ENCODE measurements around the gene SENP8. TPM values are rescaled to one million over a fixed set of nuclear protein-coding genes. Genes with fewer than 3 reads are reported as not detected.
"Not testable (repeated sequence)": the region's sequence is repeated elsewhere in the genome, so short reads cannot be mapped to it uniquely, and the experiment has no call there.

SENP8 gene
- 1 to 10 TPM; 3.7 to 6.5 (median 5.0) TPM for polyA plus RNA-seq (ENCODE audit: insufficient read length in 10 of 10)
- long read RNA-seq, donor 1, full-length matches to known transcripts, result 1 of 1 reads
- long read RNA-seq, donor 1, partial matches to known transcripts, result 0 of 1 reads
- long read RNA-seq, donor 1, other reads (novel, unspliced or antisense), result 0 of 1 reads
- long read RNA-seq, donor 2, full-length matches to known transcripts, result 4 of 4 reads
- long read RNA-seq, donor 2, partial matches to known transcripts, result 0 of 4 reads
- long read RNA-seq, donor 2, other reads (novel, unspliced or antisense), result 0 of 4 reads
- long read RNA-seq, donor 3, result 0 reads
- long read RNA-seq, donor 4, full-length matches to known transcripts, result 2 of 2 reads
- long read RNA-seq, donor 4, partial matches to known transcripts, result 0 of 2 reads
- long read RNA-seq, donor 4, other reads (novel, unspliced or antisense), result 0 of 2 reads
- long read RNA-seq, donor 5, full-length matches to known transcripts, result 3 of 3 reads
- long read RNA-seq, donor 5, partial matches to known transcripts, result 0 of 3 reads
- long read RNA-seq, donor 5, other reads (novel, unspliced or antisense), result 0 of 3 reads
- long read RNA-seq, donor 6, full-length matches to known transcripts, result 9 of 9 reads
- long read RNA-seq, donor 6, partial matches to known transcripts, result 0 of 9 reads
- long read RNA-seq, donor 6, other reads (novel, unspliced or antisense), result 0 of 9 reads
- long read RNA-seq, donor 7, full-length matches to known transcripts, result 1 of 1 reads
- long read RNA-seq, donor 7, partial matches to known transcripts, result 0 of 1 reads
- long read RNA-seq, donor 7, other reads (novel, unspliced or antisense), result 0 of 1 reads
- long read RNA-seq, donor 8, full-length matches to known transcripts, result 2 of 2 reads
- long read RNA-seq, donor 8, partial matches to known transcripts, result 0 of 2 reads
- long read RNA-seq, donor 8, other reads (novel, unspliced or antisense), result 0 of 2 reads
- long read RNA-seq, donor 9, full-length matches to known transcripts, result 1 of 1 reads
- long read RNA-seq, donor 9, partial matches to known transcripts, result 0 of 1 reads
- long read RNA-seq, donor 9, other reads (novel, unspliced or antisense), result 0 of 1 reads

- DNase-seq, result peak; percentile 98 to 99 (median 99)
Observed at GRCh38 chr15:72118017-72118978, at the start of gene SENP8, which contains the start of gene MYO9A. TSS of gene SENP8 (plus strand) at chr15:72118403. CDS start at chr15:72139624, 21,221 bp downstream. TSS of gene MYO9A (minus strand) at chr15:72118150. CDS start at chr15:72046563, 71,587 bp downstream.

- DNase-seq, result no peak
Observed at GRCh38 chr15:72068856-72069255, 49.3 kb upstream of the SENP8 start.

GRCh38 chr15:72070817-72071447 lies 47.3 kb upstream of the SENP8 start:
- no peak for DNase-seq

GRCh38 chr15:72071448-72071825 lies 46.8 kb upstream of the SENP8 start:
- not testable (repeated sequence) for DNase-seq

- no peak for DNase-seq
Observed at GRCh38 chr15:72074335-72075060, 43.7 kb upstream of the SENP8 start.

- DNase-seq, result no peak
Observed at GRCh38 chr15:72077950-72078349, 40.3 kb upstream of the SENP8 start.

- no peak for DNase-seq
Observed at GRCh38 chr15:72078887-72079286, 39.3 kb upstream of the SENP8 start.

- no peak for DNase-seq
Observed at GRCh38 chr15:72082176-72082575, 36.0 kb upstream of the SENP8 start.

- DNase-seq, result no peak
Observed at GRCh38 chr15:72086010-72086697, 32.0 kb upstream of the SENP8 start.

GRCh38 chr15:72086920-72087648 lies 31.1 kb upstream of the SENP8 start:
- no peak for DNase-seq

GRCh38 chr15:72092006-72092405 lies 26.2 kb upstream of the SENP8 start:
- DNase-seq, result no peak

- DNase-seq, result no peak
Observed at GRCh38 chr15:72092691-72093090, 25.5 kb upstream of the SENP8 start.

- no peak for DNase-seq
Observed at GRCh38 chr15:72096796-72097195, 21.4 kb upstream of the SENP8 start.

- DNase-seq, result no peak
Observed at GRCh38 chr15:72098040-72098439, 20.2 kb upstream of the SENP8 start.

- DNase-seq, result no peak
Observed at GRCh38 chr15:72099155-72099554, 19.0 kb upstream of the SENP8 start.

GRCh38 chr15:72100551-72100950 lies 17.7 kb upstream of the SENP8 start:
- not testable (repeated sequence) for DNase-seq

- DNase-seq, result no peak
Observed at GRCh38 chr15:72105111-72105510, 13.1 kb upstream of the SENP8 start.

GRCh38 chr15:72106068-72106467 lies 12.1 kb upstream of the SENP8 start:
- no peak for DNase-seq

Measured in muscle of back (tissue), 13 donors.